ENCODE measurements around the gene PREPL.

DNA sequence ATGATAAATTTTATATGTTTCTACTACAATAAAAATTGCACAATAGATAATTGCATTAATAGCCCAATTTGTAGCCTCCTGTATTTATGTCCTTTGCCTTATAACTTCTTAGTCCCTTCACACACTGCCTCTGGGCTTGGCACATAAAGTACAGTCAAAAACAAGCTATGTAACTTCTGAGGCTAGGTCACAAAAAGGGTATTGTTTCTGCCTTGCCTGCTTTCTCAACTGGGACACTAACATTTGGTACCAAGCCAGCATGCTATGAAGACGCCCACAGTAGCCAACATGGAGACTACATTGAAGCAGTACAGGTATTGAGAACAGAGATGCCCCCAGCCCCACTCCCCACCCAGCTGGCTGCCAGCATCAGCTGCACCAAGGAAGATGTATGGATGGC, 91.5 kb downstream of the PREPL start:
- TF ChIP-seq, protein P1, sequence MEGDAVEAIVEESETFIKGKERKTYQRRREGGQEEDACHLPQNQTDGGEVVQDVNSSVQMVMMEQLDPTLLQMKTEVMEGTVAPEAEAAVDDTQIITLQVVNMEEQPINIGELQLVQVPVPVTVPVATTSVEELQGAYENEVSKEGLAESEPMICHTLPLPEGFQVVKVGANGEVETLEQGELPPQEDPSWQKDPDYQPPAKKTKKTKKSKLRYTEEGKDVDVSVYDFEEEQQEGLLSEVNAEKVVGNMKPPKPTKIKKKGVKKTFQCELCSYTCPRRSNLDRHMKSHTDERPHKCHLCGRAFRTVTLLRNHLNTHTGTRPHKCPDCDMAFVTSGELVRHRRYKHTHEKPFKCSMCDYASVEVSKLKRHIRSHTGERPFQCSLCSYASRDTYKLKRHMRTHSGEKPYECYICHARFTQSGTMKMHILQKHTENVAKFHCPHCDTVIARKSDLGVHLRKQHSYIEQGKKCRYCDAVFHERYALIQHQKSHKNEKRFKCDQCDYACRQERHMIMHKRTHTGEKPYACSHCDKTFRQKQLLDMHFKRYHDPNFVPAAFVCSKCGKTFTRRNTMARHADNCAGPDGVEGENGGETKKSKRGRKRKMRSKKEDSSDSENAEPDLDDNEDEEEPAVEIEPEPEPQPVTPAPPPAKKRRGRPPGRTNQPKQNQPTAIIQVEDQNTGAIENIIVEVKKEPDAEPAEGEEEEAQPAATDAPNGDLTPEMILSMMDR (IDR thresholded peaks at IDR 0.05): no peak
- TF ChIP-seq POLR2A (IDR thresholded peaks at IDR 0.05; ENCODE audit: low read depth) (no peak), EP300 (IDR thresholded peaks at IDR 0.05) (no peak), POLR2AphosphoS5 (IDR thresholded peaks at IDR 0.05) (no peak)
